ENCODE data around the gene CBARP.
A peak's percentile ranks its signal among the peaks of the same experiment; 100 is the strongest.
"Not testable (repeated sequence)": the region's sequence is repeated elsewhere in the genome, so short reads cannot be mapped to it uniquely, and the experiment has no call there.

Gene CBARP

DNA sequence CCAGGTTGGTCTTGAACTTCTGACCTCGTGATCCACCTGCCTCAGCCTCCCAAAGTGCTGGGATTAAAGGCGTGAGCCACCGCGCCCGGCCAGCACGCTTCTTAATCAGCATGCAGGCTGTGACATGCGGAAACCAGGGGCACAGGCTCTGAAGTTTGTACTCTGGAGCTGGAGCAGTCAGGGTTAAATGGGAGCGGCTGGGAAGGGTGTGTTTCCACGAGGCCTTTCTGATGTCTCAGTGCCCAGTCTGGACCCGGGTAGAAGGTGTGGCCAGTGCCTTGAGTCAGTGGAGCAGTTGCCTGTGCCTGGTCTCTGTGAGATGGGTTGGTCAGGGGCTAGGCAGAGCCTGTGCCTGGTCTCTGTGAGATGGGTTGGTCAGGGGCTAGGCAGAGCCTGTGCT lies 29.0 kb downstream of the CBARP start:
- DNase-seq: not testable (repeated sequence)

DNA sequence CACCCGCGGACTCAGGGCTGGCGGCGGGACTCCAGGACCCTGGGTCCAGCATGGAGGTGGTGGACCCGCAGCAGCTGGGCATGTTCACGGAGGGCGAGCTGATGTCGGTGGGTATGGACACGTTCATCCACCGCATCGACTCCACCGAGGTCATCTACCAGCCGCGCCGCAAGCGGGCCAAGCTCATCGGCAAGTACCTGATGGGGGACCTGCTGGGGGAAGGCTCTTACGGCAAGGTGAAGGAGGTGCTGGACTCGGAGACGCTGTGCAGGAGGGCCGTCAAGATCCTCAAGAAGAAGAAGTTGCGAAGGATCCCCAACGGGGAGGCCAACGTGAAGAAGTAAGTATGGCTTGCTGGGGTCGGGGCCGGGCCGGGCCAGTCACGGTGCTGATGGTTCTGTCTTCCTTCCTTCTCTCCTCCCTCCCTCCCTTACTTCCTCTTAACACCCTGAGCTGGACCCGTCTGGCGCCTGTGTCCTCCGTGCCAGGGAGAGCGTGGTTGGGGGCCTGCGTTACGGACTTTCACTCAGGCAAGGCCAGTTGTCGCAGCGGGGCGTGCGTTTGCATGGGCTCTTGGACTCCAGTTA lies 30.8 kb downstream of the CBARP start:
- peak; percentile 24 to 63 (median 55) for DNase-seq

GRCh38 chr19:1206150-1206863 lies 31.5 kb downstream of the CBARP start:
- peak in 2 of 3 experiments; percentile 50 to 54 for DNase-seq

DNA sequence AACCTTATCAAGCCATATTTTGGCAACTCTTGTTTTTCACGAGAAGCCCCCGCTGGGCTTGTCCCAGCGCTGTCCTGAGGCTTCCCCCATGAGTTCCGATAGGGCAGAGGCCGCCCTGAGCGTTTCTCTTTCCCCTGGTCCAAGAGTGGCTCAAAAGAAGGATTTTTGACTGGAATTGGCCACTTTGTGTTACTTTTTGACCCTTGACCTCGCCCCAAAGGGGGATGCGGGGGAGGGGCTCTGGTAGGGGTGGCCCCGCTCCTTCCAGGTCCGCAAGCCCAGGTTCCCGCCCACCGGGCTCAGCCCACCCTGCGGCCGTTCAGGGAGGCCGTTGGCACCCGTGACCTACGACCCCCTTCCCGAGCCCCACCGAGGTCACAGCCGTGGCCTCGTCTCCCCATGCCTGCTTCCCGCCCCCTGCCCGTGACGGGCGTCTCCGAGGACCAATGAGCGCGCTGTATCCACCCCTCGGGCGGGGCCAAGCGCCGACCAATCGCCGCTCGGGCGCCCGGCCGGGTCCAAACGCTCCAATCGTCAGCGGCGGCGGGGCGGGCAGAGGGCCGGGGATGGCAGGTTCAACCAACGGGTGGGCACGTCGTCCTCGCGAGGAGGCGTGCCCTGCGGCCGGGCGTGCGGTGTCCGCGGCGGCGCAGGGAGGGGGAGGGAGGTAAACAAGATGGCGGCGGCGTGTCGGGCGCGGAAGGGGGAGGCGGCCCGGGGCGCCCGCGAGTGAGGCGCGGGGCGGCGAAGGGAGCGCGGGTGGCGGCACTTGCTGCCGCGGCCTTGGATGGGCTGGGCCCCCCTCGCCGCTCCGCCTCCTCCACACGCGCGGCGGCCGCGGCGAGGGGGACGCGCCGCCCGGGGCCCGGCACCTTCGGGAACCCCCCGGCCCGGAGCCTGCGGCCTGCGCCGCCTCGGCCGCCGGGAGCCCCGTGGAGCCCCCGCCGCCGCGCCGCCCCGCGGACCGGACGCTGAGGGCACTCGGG lies 32.4 kb downstream of the CBARP start, which contains the start of gene STK11:
Gene STK11, plus strand, starts transcription at position 665 of the 986 bp plus-strand sequence. CDS start 1,136 bp downstream, outside the sequence.
- DNase-seq: peak; percentile 98 to 99 (median 98)

- not testable (repeated sequence) for DNase-seq
These were observed 37.2 kb downstream of the CBARP start for GRCh38 chr19:1200614-1201013.

- DNase-seq: no peak
These were observed 38.3 kb downstream of the CBARP start for GRCh38 chr19:1199531-1199930.

DNA sequence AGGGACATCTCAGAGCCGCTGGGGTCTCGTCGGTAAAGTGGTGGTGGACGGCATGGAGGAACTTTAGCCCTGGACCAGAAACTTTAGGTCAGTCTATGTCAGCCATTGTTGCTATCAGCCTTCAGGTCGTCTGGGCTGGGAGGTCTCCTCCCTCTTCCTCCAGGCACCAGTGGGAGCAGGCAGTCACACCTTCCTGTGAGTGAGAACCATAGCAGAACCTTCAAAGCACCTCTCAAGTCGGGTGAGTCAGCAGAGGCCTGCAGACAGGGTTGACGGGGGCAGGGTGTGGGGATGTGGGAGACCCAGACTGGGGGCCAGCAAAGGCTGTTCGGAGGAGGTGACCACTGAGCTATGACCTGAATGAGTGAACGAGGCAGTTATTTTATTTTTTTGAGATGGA lies 48.4 kb downstream of the CBARP start:
- no peak for DNase-seq

DNA sequence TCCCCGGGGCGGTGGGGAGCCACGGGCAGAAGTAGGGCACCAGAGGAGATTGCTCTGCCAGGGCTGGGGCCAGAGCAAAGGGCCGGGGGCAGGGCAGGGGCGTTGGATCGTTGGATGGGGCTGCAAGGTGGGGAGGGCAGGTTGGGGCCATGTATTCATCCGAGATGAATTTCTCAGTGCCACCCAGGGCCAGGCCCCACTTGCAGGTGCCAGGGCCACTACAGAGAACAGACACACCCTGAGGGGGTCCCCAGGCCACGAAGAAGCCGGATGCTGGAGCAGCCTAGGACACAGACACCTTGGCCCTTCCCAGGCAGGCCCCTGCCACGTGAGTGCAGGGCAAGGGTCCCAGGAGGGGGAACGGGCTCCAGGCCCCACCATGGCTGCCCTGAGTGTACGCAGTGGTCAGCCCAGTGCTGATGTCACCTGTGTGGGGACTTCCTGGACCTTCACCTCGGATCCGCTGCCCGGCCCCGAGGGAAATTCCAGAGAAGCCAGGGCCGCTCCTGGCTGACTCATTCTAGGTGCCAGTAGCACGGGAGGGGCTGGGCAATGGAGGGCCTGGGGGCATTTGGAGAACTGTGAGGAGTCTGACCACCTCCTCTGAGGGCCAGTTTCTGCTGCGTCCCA lies 54.1 kb downstream of the CBARP start:
- no peak for DNase-seq

DNA sequence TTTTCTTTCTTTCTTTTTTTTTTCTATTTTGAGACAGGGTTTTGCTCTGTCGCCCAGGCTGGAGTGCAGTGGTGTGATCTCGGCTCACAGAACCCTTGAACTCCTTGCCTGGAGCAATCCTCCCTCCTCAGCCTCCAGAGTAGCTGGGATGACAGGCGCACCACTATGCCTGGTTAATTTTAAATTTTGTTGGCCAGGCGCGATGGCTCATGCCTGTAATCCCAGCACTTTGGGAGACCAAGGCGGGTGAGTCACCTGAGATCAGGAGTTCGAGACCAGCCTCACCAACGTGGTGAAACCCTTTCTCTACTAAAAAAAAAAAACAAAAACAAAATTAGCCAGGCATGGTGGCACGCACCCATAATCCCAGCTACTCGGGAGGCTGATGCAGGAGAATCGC lies 55.1 kb downstream of the CBARP start:
- no peak for DNase-seq

- DNase-seq: no peak
These were observed 55.7 kb downstream of the CBARP start for GRCh38 chr19:1182068-1182467.

DNA sequence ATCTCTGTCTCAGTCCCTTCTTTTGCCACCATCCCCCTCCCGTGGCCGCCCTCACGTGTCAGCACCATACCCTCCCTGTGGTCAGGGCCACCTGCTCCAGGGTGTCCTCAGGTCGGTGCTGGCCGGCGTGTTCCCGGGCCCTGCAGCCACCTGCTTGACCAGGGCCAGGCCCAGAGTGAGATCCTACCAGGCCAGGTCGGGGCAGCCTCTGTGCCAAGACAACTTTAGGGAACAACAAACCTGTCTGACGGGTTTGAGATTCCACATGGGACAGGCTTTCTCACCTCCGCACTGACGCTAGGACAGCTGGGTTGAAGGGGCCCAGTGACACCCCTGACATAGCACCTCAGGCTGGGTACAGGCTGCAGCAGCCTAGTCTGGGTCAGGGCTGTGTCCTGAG lies 56.2 kb downstream of the CBARP start:
- DNase-seq: no peak
